Neural cell (in vitro differentiated cells): ENCODE data around the gene ZZZ3. TPM values are rescaled to one million over a fixed set of nuclear protein-coding genes. Genes with fewer than 3 reads are reported as not detected.

Experiments used
- polyA plus RNA-seq: library from polyadenylated mRNA; depleted of rRNA; stranded (reverse); fragments of >200 nt; gene quantifications from 2 replicates; pipeline ENCODE4 v1.2.3, GENCODE V29; 2014
- small RNA-seq, 3 experiments: library from RNA; depleted of rRNA; stranded (forward); fragments of <200 nt; gene quantifications; one replicate each; pipeline ENCODE3, GENCODE V24; 2012

ZZZ3 gene
- polyA plus RNA-seq, 1 donor from 2014 or later: 48.5 TPM

Small RNA genes lying within 50 kb of the gene (small RNA-seq; reads per million reads assigned to genes)
- gene RN7SL370P: 0 reads per million in 3 experiments

Other genes with a start within 250 kb of the ZZZ3 start
- 247 and 267 TPM in 2 replicates for gene USP33, start 77.2 kb upstream of the ZZZ3 start, polyA plus RNA-seq
- 10.8 and 10.9 TPM in 2 replicates for gene MIGA1, start 97.0 kb upstream of the ZZZ3 start, polyA plus RNA-seq
- gene NEXN, start 206.0 kb upstream of the ZZZ3 start, polyA plus RNA-seq: 0.08 and 0.43 TPM in 2 replicates